Fibroblast of mammary gland (primary cell): ENCODE data around the gene ZNF74.
"Not testable (repeated sequence)": the region's sequence is repeated elsewhere in the genome, so short reads cannot be mapped to it uniquely, and the experiment has no call there.

Source experiments
- DNase-seq: peaks from one replicate; pipeline ENCODE4 v3.0.0-alpha.2; 2010; ENCODE audit warnings: low read depth
- H3K4me3 ChIP-seq: 2 replicates; pipeline ENCODE4 v1.5.1; 2011; ENCODE audit warnings: low read depth, mild to moderate bottlenecking, low read length, moderate library complexity; ENCODE audit not compliant: control insufficient read depth
- CTCF ChIP-seq: conservative IDR thresholded peaks from 2 replicates; pipeline ENCODE4 v1.5.1; 2011; ENCODE audit warnings: low read depth, low read length, inconsistent platforms; ENCODE audit not compliant: control insufficient read depth, insufficient read depth

Gene ZNF74

DNA sequence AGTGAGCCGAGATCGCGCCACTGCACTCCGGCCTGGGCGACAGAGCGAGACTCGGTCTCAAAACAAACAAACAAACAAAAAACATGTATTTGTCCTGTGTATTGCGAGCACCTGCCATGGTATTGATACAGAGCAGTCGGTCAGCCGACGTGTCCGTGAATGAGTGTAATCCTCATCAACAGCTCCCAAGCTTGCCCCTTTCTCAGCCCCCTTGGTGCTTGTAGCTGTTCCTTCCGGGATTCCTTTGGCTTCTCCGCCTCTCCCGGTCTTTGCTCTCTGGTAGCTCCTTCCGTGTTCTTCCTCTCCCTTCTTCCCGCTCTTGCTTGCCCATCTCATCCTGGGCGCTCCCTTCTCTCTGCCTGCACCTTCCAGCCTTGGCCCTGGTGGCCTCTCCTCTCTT lies 10.9 kb downstream of the ZNF74 start:
- no peak for TF ChIP-seq CTCF

GRCh38 chr22:20405291-20405930 lies 11.5 kb downstream of the ZNF74 start:
- no peak for TF ChIP-seq CTCF
- no peak for DNase-seq
- no peak overlapping the region for H3K4me3 ChIP-seq

More for the DNA sequence above, 10.9 kb downstream of the ZNF74 start:
- DNase-seq = no peak
- no peak overlapping the region for H3K4me3 ChIP-seq

DNA sequence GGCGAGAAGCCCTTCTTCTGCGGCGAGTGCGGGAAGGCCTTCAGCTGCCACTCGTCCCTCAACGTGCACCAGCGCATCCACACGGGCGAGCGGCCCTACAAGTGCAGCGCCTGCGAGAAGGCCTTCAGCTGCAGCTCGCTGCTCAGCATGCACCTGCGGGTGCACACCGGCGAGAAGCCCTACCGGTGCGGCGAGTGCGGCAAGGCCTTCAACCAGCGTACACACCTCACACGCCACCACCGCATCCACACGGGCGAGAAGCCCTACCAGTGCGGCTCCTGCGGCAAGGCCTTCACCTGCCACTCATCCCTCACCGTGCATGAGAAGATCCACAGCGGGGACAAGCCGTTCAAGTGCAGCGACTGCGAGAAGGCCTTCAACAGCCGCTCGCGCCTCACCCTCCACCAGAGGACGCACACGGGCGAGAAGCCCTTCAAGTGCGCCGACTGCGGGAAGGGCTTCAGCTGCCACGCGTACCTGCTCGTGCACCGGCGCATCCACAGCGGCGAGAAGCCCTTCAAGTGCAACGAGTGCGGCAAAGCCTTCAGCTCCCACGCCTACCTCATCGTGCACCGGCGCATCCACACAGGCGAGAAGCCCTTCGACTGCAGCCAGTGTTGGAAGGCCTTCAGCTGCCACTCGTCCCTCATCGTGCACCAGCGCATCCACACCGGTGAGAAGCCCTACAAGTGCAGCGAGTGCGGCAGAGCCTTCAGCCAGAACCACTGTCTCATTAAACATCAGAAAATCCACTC lies 12.2 kb downstream of the ZNF74 start:
- no peak for DNase-seq
- H3K4me3 ChIP-seq = no peak overlapping the region
- TF ChIP-seq CTCF = no peak

- no peak for TF ChIP-seq CTCF
- no peak for DNase-seq
- no peak overlapping the region for H3K4me3 ChIP-seq
Measured at GRCh38 chr22:20406686-20407408, 12.9 kb downstream of the ZNF74 start.

- TF ChIP-seq CTCF = no peak
- DNase-seq = no peak
- no peak overlapping the region for H3K4me3 ChIP-seq
Measured at GRCh38 chr22:20407829-20408228, 13.9 kb downstream of the ZNF74 start.

DNA sequence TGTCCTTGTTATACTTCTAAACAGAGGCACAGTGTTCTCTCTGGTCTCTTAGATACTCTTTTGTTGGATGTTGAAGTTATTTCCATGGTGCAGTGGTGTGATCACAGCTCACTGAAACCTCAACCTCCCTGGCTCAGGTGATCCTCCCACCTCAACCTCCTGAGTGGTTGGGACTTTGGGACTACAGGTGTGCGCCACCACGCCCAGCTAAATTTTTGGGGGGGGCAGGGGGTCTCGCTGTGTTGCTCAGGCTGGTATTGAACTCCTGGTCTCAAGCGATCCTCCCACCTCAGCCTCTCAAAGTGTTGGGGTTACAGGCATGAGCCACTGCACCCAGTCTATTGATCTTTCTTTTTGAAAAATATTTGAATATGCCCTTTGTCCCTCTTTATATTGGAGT lies 14.9 kb downstream of the ZNF74 start:
- no peak for TF ChIP-seq CTCF
- DNase-seq = no peak
- H3K4me3 ChIP-seq = no peak overlapping the region

GRCh38 chr22:20409385-20409784 lies 15.4 kb downstream of the ZNF74 start:
- not testable (repeated sequence) for H3K4me3 ChIP-seq, DNase-seq
